GM21526 (cell line): ENCODE measurements around the gene SLC25A29.

Experiments used
- ATAC-seq: cut with Tn5 transposase; IDR thresholded peaks from one replicate; pipeline ENCODE4 v1.9.1; 2021; ENCODE audit warnings: moderate library complexity; ENCODE audit not compliant: unreplicated experiment, low FRiP score

SLC25A29 gene

DNA sequence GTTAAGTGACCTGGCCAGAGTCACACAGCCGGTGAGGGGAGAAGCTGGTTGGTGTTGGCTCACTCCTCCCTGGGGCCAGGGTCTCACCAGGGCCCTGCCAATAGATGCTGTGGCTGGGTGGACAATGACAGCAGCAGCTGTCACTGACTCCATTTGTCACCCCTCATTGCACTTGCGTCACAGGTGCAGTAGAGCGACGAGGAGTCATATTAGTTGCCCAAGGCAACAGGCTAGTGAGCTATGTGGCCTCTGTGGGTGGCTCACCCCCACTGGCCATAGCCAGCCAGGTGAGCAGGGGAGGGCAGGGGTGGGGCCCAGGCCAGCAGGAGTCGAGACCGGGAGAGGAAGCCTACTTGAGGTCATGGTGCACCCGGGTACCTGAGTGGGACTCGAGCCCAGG is 26.6 kb upstream of the SLC25A29 start:
- ATAC-seq, result peak; percentile 62

DNA sequence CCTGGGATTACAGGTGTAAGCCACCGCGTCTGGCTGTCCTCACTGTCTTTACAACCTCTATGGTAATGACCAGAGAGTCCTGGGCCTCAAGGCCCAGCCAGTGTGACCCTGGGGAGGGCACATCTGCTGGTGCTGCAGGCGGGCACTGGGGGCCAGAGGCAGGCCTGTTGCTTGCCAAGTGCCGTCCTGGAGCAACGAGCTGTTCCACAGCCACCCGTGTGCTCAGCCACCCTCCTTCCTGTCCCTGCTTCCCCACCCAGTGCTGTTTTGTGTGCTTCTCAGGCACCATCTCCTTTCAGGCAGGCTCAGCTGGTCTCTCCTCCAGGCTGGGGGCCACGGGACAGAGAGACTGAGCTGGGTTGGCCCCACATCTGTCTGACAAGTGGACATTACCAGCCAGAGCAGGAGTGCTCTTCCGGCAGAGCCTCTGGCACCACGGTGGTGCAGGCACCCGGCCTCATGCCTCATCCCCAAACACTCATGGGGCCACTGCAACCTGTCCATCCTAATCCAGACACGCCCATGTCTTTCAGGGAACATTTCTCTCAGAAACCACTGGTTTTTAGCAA is 25.9 kb upstream of the SLC25A29 start:
- ATAC-seq, result no peak

- ATAC-seq, result no peak
These were observed 24.2 kb upstream of the SLC25A29 start for GRCh38 chr14:100330388-100330931.

- ATAC-seq, result no peak
These were observed 23.7 kb upstream of the SLC25A29 start for GRCh38 chr14:100330007-100330344.

GRCh38 chr14:100329233-100330006 is 23.2 kb upstream of the SLC25A29 start:
- no peak for ATAC-seq

GRCh38 chr14:100328495-100329163 is 22.4 kb upstream of the SLC25A29 start:
- ATAC-seq, result no peak

DNA sequence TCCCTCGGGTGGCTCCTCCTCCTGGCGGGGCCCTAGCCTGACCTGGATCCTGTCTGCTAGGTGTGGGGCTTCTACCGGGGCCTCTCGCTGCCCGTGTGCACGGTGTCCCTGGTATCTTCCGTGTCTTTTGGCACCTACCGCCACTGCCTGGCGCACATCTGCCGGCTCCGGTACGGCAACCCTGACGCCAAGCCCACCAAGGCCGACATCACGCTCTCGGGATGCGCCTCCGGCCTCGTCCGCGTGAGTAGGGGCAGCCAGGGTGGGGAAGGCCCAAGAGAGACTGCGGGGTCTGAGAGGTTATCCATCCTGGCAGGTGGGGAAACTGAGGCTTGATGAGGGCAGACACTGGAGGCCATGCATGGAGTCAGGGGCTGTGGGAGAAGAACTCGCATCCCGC is 20.9 kb upstream of the SLC25A29 start:
- no peak for ATAC-seq

DNA sequence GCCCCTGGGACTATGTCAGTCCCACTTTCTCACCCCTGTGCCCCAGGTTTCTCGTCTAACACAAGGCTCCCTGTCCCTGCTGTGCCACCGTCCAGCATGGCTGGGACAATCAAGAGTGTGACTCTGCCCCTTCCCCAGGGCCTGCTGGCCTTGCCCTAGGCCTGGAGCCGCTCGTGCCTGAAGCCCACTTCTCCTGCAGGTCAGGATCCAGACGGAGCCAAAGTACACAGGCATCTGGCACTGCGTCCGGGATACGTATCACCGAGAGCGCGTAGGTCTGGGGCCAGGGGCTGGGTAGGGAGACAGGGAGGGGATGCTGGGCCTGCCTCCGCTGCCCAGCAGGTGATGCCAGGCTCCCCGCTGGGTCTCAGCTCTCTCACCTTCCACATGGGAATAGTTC is 19.7 kb upstream of the SLC25A29 start:
- ATAC-seq, result no peak

DNA sequence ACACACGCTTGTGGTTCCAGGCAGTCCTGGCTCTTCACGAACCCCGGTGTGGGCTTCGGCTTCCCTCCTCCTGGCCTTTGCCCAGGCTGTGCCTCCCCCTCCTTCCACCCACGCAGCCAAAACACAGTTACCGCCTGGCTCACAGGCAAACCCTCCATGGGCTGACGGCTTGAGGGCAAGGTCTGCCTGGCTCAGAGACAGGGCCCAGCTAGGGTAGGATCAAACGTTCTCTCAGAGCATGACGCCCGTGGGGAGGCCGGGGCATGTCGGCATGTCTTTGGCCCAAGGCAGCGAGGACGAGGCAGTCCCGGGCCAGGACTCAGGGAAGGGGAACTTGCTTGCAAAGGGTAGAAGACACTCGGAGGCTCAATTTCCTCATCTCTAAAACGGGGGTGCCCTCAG is 19.0 kb upstream of the SLC25A29 start:
- no peak for ATAC-seq

DNA sequence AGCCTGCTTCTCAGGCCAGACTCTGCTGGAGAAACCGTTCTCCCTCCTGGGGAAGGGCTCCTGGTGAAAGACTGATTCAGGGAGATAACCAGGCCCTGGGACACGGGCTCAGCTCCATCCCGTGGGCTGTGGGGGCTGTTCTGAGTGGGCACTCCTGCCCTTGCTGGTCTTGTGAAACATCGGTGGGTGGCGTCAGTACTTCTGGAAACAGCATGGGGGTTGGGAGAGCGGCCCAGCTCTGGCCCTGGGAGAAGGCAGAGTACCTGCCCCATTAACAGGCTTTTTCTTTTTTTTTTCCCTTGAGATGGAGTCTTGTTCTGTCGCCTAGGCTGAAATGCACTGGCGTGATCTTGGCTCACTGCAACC is 17.7 kb upstream of the SLC25A29 start:
- no peak for ATAC-seq

- no peak for ATAC-seq
These were observed 17.1 kb upstream of the SLC25A29 start, which contains the start of gene SLC25A47 for GRCh38 chr14:100323121-100323941. SLC25A47 (plus strand) TSS chr14:100323339; CDS start chr14:100323415, 76 bp downstream.

GRCh38 chr14:100322138-100322957 is 16.1 kb upstream of the SLC25A29 start:
- no peak for ATAC-seq

- no peak for ATAC-seq
These were observed 15.4 kb upstream of the SLC25A29 start for GRCh38 chr14:100321473-100322137.

GRCh38 chr14:100320157-100320856 is 14.1 kb upstream of the SLC25A29 start:
- no peak for ATAC-seq

GRCh38 chr14:100317912-100318808 is 11.9 kb upstream of the SLC25A29 start:
- ATAC-seq, result peak; percentile 78

DNA sequence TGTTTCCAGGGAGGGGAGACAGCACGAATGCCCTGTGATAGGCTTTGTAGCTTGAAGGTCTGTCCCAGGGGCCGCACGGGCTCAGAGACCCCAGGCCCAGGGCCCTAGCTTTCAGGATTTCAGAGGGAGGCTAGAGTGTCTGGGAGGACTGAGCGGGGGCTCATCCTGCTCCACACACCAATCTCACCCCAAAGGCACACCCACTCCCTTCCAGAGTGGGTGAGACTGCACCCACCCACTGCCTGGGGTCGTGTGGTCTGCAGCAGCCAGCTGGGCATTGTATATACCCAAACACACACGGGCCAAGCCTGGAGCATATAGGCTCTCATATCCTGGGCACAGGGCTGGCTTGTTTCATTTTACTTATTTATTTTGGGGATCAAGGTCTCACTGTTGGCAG is 11.1 kb upstream of the SLC25A29 start:
- ATAC-seq, result no peak

GRCh38 chr14:100314724-100315123 is 8.5 kb upstream of the SLC25A29 start:
- ATAC-seq, result no peak
